8988T (cell line): ENCODE results near the gene ATP12A.

Experiments used
- DNase-seq: peaks from one replicate; pipeline ENCODE4 v3.0.0; 2011

ATP12A gene

GRCh38 chr13:24740014-24740890, 60.0 kb downstream of the ATP12A start:
- DNase-seq, result no peak

GRCh38 chr13:24741016-24741662, 60.9 kb downstream of the ATP12A start:
- no peak for DNase-seq

- DNase-seq, result no peak
Observed at GRCh38 chr13:24741791-24742190, 61.6 kb downstream of the ATP12A start.

GRCh38 chr13:24742294-24742693, 62.1 kb downstream of the ATP12A start:
- no peak for DNase-seq

GRCh38 chr13:24742977-24743376, 62.8 kb downstream of the ATP12A start:
- no peak for DNase-seq

GRCh38 chr13:24744247-24744646, 64.0 kb downstream of the ATP12A start:
- DNase-seq, result no peak

GRCh38 chr13:24745516-24745860, 65.3 kb downstream of the ATP12A start:
- no peak for DNase-seq

GRCh38 chr13:24745861-24746617, 65.8 kb downstream of the ATP12A start:
- DNase-seq, result no peak

- DNase-seq, result no peak
Observed at GRCh38 chr13:24746618-24747247, 66.5 kb downstream of the ATP12A start.

GRCh38 chr13:24747248-24748060, 67.2 kb downstream of the ATP12A start:
- DNase-seq, result no peak

GRCh38 chr13:24748061-24748400, 67.8 kb downstream of the ATP12A start:
- no peak for DNase-seq

GRCh38 chr13:24759197-24759596, 79.0 kb downstream of the ATP12A start:
- DNase-seq, result no peak
